Measurements from ENCODE around the gene ZNF148.

The ZNF148 gene

GRCh38 chr3:125189378-125190165, 185.6 kb downstream of the ZNF148 start:
- DNase-seq (ENCODE audit: low spot score): no peak

- no peak for DNase-seq (ENCODE audit: low spot score)
These were observed 186.2 kb downstream of the ZNF148 start for GRCh38 chr3:125188955-125189354.

- DNase-seq (ENCODE audit: low spot score): no peak
These were observed 187.6 kb downstream of the ZNF148 start for GRCh38 chr3:125187599-125187910.

GRCh38 chr3:125186800-125187598, 188.1 kb downstream of the ZNF148 start:
- no peak for DNase-seq (ENCODE audit: low spot score)

GRCh38 chr3:125186261-125186787, 188.8 kb downstream of the ZNF148 start:
- no peak for DNase-seq (ENCODE audit: low spot score)

GRCh38 chr3:125185805-125186204, 189.3 kb downstream of the ZNF148 start:
- DNase-seq (ENCODE audit: low spot score): no peak

GRCh38 chr3:125179884-125180240, 195.3 kb downstream of the ZNF148 start:
- no peak for DNase-seq (ENCODE audit: low spot score)

GRCh38 chr3:125179143-125179883, 195.8 kb downstream of the ZNF148 start:
- DNase-seq (ENCODE audit: low spot score): no peak

- DNase-seq (ENCODE audit: low spot score): no peak
These were observed 197.4 kb downstream of the ZNF148 start for GRCh38 chr3:125177746-125178145.

Data from HuH-7.5 (cell line).